ENCODE results near the gene TMEM127. TPM values are rescaled to one million over a fixed set of nuclear protein-coding genes. Genes with fewer than 3 reads are reported as not detected.

The TMEM127 gene
- polyA plus RNA-seq, 2 of the 4 experiments (the other 2 are of a cell fraction) = 31.9 to 38.7 TPM

DNA sequence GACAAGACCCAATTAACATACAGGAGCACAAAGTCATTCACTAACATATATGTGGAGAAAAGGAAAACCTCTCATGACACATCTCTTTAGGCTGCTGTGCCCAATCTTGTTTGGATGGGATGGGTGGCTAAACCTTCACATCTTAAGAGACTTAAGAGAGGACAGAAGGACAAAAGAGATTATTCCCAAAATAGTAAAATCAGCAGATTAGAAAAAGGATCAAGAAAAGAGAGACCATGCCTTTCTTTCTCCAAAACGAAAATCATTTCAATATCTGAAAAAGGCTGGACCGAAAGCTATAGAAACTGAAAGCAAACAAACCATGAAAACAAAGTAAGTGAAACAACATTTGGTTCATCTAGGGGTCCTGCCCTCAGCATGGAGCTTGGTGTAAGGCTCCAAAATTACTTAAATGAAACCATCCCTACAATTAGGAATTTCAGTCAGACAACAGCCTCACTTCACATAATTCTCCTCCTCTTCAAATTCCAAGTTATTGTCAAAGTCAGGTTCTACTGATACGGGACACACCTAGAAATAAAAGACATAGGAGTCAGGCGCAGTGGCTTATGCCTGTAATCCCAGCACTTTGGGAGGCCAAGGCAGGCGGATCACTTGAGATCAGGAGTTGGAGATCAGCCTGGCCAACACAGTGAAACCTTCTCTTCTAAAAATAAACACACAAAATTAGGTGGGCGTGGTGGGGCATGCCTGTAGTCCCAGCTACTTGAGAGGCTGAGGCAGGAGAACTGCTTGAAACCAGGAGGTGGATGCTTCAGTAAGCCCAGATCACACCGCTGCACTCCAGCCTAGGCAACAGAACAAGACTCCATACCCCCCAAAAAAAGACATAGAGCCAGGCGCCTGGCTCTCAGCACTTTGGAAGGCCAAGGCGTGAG, 62.4 kb downstream of the TMEM127 start:
- ChIA-PET CTCF (interaction anchor here (1.6 to 2.1 kb wide), 2 partner anchors 29 to 211 kb away, joined by 3 to 8 read pairs; no protein-coding TSS in a partner anchor), POLR2A (no interaction called here)
- Histone ChIP-seq H3K4me3 (no peak overlapping the region), H3K4me1 (peaks cover 66% of the 10 kb centered on the region), H3K9me3 (no peaks in the 10 kb centered on the region), H3K4me2 (peak overlapping the region; percentile 4; the same call in 1 of the 3 replicates), H3K27ac (no peak overlapping the region)
- TF ChIP-seq JUN (IDR thresholded peaks at IDR 0.05) = no peak
- TF ChIP-seq, protein P1, sequence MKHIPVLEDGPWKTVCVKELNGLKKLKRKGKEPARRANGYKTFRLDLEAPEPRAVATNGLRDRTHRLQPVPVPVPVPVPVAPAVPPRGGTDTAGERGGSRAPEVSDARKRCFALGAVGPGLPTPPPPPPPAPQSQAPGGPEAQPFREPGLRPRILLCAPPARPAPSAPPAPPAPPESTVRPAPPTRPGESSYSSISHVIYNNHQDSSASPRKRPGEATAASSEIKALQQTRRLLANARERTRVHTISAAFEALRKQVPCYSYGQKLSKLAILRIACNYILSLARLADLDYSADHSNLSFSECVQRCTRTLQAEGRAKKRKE (CRISPR knock-in tag; IDR thresholded peaks at IDR 0.05; ENCODE audit: low read depth) = no peak
- TF ChIP-seq MAFK (IDR thresholded peaks at IDR 0.05; ENCODE audit: partially characterized antibody) = peak; percentile 26
- DNase-seq (ENCODE audit: low read depth in 1 of 2, low spot score in 1 of 2) (no peak), ATAC-seq (no peak), FAIRE-seq (no peak)
- WGBS (ENCODE audit: missing lambda C conversion rate) = 77% methylated on average over 9 of the region's 9 CpGs

DNA sequence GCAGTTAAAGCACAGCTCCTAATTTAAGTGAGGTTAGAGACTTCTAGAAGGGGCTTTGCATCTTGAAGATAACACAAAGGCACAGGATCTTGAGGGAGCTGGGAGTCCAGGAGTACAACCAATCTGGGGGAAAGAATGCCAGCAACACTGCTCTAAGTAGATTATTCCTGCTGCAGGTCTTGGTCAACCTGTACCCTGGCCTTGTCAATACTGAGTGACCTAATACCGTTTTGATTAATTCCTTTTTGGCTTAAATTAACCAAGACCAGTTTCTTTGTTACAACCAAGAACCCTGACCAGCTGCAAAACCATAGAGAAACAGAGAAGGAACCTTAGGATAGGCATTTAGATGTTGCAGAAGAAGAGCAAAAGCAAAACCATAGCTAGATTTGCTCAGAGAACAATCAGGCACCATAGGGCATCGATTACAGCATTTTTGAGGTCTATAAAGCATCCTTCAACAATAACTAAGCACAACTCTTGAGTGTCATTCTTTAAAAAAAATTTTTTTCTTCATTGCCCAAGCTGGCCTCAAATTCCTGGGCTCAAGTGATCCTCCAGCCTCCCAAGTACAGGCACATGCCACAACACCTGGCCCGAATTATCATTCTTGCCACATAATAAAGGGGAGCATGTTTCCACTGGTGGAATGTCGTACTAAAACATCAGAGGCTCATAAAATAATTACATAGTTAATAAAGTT, 63.5 kb downstream of the TMEM127 start:
- ATAC-seq = no peak
- no peak overlapping the region for H3K4me3 ChIP-seq
- H3K9me3 ChIP-seq = no peaks in the 10 kb centered on the region
- no peak overlapping the region for H3K4me2 ChIP-seq
- 71% methylated on average over 4 of the region's 4 CpGs for WGBS (ENCODE audit: missing lambda C conversion rate)
- H3K27ac ChIP-seq = no peak overlapping the region
- no peak for DNase-seq (ENCODE audit: low read depth in 1 of 2, low spot score in 1 of 2)
- POLR2A ChIA-PET = no interaction called here
- no peak for TF ChIP-seq TFCP2L1 (CRISPR knock-in tag; IDR thresholded peaks at IDR 0.05)
- no peak for TF ChIP-seq HEYL (CRISPR knock-in tag; IDR thresholded peaks at IDR 0.05)
- TF ChIP-seq EP300 (IDR thresholded peaks at IDR 0.05) = no peak
- TF ChIP-seq, protein P2, sequence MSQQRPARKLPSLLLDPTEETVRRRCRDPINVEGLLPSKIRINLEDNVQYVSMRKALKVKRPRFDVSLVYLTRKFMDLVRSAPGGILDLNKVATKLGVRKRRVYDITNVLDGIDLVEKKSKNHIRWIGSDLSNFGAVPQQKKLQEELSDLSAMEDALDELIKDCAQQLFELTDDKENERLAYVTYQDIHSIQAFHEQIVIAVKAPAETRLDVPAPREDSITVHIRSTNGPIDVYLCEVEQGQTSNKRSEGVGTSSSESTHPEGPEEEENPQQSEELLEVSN (IDR thresholded peaks at IDR 0.05; ENCODE audit: borderline replicate concordance, low read depth) = no peak
- TF ChIP-seq HOXB5 (CRISPR knock-in tag; IDR thresholded peaks at IDR 0.05) = no peak
- no peak for TF ChIP-seq HDAC2 (IDR thresholded peaks at IDR 0.05)
- TF ChIP-seq, protein P3, sequence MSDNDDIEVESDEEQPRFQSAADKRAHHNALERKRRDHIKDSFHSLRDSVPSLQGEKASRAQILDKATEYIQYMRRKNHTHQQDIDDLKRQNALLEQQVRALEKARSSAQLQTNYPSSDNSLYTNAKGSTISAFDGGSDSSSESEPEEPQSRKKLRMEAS (IDR thresholded peaks at IDR 0.05) = no peak
- TF ChIP-seq, protein P4, sequence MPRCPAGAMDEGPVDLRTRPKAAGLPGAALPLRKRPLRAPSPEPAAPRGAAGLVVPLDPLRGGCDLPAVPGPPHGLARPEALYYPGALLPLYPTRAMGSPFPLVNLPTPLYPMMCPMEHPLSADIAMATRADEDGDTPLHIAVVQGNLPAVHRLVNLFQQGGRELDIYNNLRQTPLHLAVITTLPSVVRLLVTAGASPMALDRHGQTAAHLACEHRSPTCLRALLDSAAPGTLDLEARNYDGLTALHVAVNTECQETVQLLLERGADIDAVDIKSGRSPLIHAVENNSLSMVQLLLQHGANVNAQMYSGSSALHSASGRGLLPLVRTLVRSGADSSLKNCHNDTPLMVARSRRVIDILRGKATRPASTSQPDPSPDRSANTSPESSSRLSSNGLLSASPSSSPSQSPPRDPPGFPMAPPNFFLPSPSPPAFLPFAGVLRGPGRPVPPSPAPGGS (IDR thresholded peaks at IDR 0.05) = no peak
- TF ChIP-seq MAZ (IDR thresholded peaks at IDR 0.05; ENCODE audit: borderline replicate concordance, low read depth, low read length) = no peak
- no peak for TF ChIP-seq JUNB (IDR thresholded peaks at IDR 0.05)
- TF ChIP-seq POLR2A (IDR thresholded peaks at IDR 0.05; ENCODE audit: low read length) = no peak
- TF ChIP-seq SREBF2 (IDR thresholded peaks at IDR 0.05) = no peak
- H3K4me1 ChIP-seq = peaks cover 66% of the 10 kb centered on the region
- CTCF ChIA-PET = interaction anchor here (1.5 to 1.8 kb wide), 3 partner anchors 28 to 210 kb away, joined by 3 to 5 read pairs (median 5); no protein-coding TSS in a partner anchor
- FAIRE-seq = no peak

DNA sequence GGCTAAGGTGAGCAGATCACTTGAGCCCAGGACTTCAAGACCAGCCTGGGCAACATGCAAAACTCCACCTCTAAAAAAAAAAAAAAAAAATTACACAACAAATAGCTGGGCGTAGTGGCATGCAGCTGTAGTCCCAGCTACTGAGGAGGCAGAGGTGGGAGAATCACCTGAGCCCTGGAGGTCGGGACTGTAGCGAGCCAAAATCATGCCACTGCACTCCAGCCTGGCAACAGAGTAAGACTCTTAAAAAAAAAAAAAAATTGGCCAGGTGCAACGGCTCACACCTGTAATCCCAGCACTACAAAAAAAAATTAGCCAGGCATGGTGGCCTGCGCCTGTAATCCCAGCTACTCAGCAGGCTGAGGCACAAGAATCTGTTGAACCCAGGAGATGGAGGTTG, 64.5 kb downstream of the TMEM127 start:
- Histone ChIP-seq H3K4me2 (no peak overlapping the region), H3K9me3 (no peaks in the 10 kb centered on the region), H3K27ac (no peak overlapping the region), H3K4me3 (no peak overlapping the region), H3K4me1 (peaks cover 62% of the 10 kb centered on the region)
- ChIA-PET CTCF (interaction anchor here (1.5 to 1.8 kb wide), 2 partner anchors 27 to 84 kb away, joined by 5 read pairs; no protein-coding TSS in a partner anchor), POLR2A (no interaction called here)
- FAIRE-seq (no peak), DNase-seq (ENCODE audit: low read depth in 1 of 2, low spot score in 1 of 2) (no peak), ATAC-seq (no peak)
- WGBS (ENCODE audit: missing lambda C conversion rate) = 72% methylated on average over 5 of the region's 5 CpGs
- TF ChIP-seq CHD2 (IDR thresholded peaks at IDR 0.05; ENCODE audit: low read length, partially characterized antibody) (no peak), FOSL2 (IDR thresholded peaks at IDR 0.05) (no peak), FOSL2 (CRISPR knock-in tag; IDR thresholded peaks at IDR 0.05) (no peak), NR3C1 (IDR thresholded peaks at IDR 0.05) (no peak), SMC3 (IDR thresholded peaks at IDR 0.05) (no peak), NPAS2 (CRISPR knock-in tag; IDR thresholded peaks at IDR 0.05; ENCODE audit: borderline replicate concordance) (no peak), MAFK (IDR thresholded peaks at IDR 0.05; ENCODE audit: partially characterized antibody) (no peak), EHF (CRISPR knock-in tag; IDR thresholded peaks at IDR 0.05) (no peak), ZSCAN20 (CRISPR knock-in tag; IDR thresholded peaks at IDR 0.05) (no peak), BHLHE40 (IDR thresholded peaks at IDR 0.05; ENCODE audit: low read depth, low read length) (no peak), HOXB13 (CRISPR knock-in tag; IDR thresholded peaks at IDR 0.05; ENCODE audit: low read depth) (no peak), CHD4 (IDR thresholded peaks at IDR 0.05; ENCODE audit: borderline replicate concordance) (no peak), MAZ (IDR thresholded peaks at IDR 0.05; ENCODE audit: borderline replicate concordance, low read depth, low read length) (no peak), EP300 (IDR thresholded peaks at IDR 0.05) (no peak)
- TF ChIP-seq, protein P5, sequence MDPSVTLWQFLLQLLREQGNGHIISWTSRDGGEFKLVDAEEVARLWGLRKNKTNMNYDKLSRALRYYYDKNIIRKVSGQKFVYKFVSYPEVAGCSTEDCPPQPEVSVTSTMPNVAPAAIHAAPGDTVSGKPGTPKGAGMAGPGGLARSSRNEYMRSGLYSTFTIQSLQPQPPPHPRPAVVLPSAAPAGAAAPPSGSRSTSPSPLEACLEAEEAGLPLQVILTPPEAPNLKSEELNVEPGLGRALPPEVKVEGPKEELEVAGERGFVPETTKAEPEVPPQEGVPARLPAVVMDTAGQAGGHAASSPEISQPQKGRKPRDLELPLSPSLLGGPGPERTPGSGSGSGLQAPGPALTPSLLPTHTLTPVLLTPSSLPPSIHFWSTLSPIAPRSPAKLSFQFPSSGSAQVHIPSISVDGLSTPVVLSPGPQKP (IDR thresholded peaks at IDR 0.05; ENCODE audit: low read depth, low read length) = no peak
- TF ChIP-seq, protein P3 (IDR thresholded peaks at IDR 0.05) = no peak
- TF ChIP-seq, protein P6, sequence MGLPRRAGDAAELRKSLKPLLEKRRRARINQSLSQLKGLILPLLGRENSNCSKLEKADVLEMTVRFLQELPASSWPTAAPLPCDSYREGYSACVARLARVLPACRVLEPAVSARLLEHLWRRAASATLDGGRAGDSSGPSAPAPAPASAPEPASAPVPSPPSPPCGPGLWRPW (IDR thresholded peaks at IDR 0.05) = no peak
- TF ChIP-seq, protein P1 (CRISPR knock-in tag; IDR thresholded peaks at IDR 0.05; ENCODE audit: low read depth) = no peak

All from A549 (cell line).